ENCODE data around the gene CDK8.

Gene CDK8

DNA sequence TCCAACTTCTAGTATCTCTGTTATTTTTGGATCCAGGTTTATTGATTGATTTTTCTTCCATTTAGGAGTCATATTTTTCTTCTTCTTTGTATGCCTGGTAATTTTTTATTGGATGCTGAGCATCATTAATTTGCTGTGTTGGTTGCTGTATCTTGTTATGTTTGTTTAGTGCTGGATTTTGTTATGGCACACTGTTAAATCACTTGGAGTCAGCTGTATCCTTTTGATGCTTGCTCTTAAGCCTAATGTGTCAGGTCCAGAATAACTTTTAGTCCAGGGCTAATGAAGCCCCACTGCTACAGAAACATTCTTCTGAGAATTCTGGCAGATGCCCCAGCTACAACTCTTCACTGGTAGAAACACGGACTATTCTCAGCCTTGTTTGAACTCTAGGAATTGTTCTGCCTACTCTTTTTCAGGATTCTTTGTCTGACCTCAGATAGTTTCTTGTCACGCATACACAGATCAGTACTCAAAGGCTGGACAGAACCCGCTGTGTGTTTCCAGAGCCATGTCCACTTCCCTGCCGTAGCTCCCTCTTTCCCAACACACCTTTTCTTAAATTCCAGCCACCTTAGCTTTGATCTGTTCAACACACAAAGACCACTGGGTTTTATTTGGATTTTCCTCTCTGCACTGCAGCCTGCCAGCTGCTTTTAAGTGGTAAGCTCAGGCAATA, 166.5 kb downstream of the CDK8 start:
- H3K79me2 ChIP-seq (ENCODE audit: insufficient read depth, low read length), result no peaks in the 10 kb centered on the region
- TF ChIP-seq, protein P1, sequence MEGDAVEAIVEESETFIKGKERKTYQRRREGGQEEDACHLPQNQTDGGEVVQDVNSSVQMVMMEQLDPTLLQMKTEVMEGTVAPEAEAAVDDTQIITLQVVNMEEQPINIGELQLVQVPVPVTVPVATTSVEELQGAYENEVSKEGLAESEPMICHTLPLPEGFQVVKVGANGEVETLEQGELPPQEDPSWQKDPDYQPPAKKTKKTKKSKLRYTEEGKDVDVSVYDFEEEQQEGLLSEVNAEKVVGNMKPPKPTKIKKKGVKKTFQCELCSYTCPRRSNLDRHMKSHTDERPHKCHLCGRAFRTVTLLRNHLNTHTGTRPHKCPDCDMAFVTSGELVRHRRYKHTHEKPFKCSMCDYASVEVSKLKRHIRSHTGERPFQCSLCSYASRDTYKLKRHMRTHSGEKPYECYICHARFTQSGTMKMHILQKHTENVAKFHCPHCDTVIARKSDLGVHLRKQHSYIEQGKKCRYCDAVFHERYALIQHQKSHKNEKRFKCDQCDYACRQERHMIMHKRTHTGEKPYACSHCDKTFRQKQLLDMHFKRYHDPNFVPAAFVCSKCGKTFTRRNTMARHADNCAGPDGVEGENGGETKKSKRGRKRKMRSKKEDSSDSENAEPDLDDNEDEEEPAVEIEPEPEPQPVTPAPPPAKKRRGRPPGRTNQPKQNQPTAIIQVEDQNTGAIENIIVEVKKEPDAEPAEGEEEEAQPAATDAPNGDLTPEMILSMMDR (IDR thresholded peaks at IDR 0.05; ENCODE audit: low read length), result no peak
- TF ChIP-seq EZH2 (IDR thresholded peaks at IDR 0.05; ENCODE audit: borderline replicate concordance, low read length), result no peak
- no peaks in the 10 kb centered on the region for H3F3A ChIP-seq (ENCODE audit: insufficient read depth, low read length)
- no peaks in the 10 kb centered on the region for H4K20me1 ChIP-seq (ENCODE audit: insufficient read depth, low read length)
- H3K4me3 ChIP-seq (ENCODE audit: low read depth, low read length, poor library complexity, severe bottlenecking), result no peak overlapping the region
- no peaks in the 10 kb centered on the region for H3K27me3 ChIP-seq (ENCODE audit: insufficient read depth, low read length)
- no peak overlapping the region for H3K9ac ChIP-seq (ENCODE audit: low read length)
- H3K9me2 ChIP-seq (ENCODE audit: low read depth, low read length), result no peaks in the 10 kb centered on the region
- no peak overlapping the region for H3K27ac ChIP-seq (ENCODE audit: low read depth, low read length, poor library complexity, severe bottlenecking)
- H3K4me2 ChIP-seq (ENCODE audit: low read length), result no peak overlapping the region
- no peaks in the 10 kb centered on the region for H3K36me3 ChIP-seq (ENCODE audit: insufficient read depth, low read length)
- no peaks in the 10 kb centered on the region for H3K4me1 ChIP-seq (ENCODE audit: insufficient read depth, low read length, severe bottlenecking)
- H3K9me3 ChIP-seq (ENCODE audit: low read length), result no peaks in the 10 kb centered on the region
- H2AFZ ChIP-seq (ENCODE audit: low read length), result no peak overlapping the region

GRCh38 chr13:26422036-26422435, 168.1 kb downstream of the CDK8 start:
- no peak overlapping the region for H3K27ac ChIP-seq (ENCODE audit: low read depth, low read length, poor library complexity, severe bottlenecking)
- no peaks in the 10 kb centered on the region for H3K4me1 ChIP-seq (ENCODE audit: insufficient read depth, low read length, severe bottlenecking)
- no peaks in the 10 kb centered on the region for H4K20me1 ChIP-seq (ENCODE audit: insufficient read depth, low read length)
- H3K9me3 ChIP-seq (ENCODE audit: low read length), result no peaks in the 10 kb centered on the region
- H3K79me2 ChIP-seq (ENCODE audit: insufficient read depth, low read length), result no peaks in the 10 kb centered on the region
- H2AFZ ChIP-seq (ENCODE audit: low read length), result no peak overlapping the region
- H3K9me2 ChIP-seq (ENCODE audit: low read depth, low read length), result no peaks in the 10 kb centered on the region
- H3F3A ChIP-seq (ENCODE audit: insufficient read depth, low read length), result no peaks in the 10 kb centered on the region
- no peak overlapping the region for H3K4me3 ChIP-seq (ENCODE audit: low read depth, low read length, poor library complexity, severe bottlenecking)
- H3K9ac ChIP-seq (ENCODE audit: low read length), result no peak overlapping the region
- TF ChIP-seq EZH2 (IDR thresholded peaks at IDR 0.05; ENCODE audit: borderline replicate concordance, low read length), result no peak
- TF ChIP-seq, protein P1 (IDR thresholded peaks at IDR 0.05; ENCODE audit: low read length), result no peak
- no peak overlapping the region for H3K4me2 ChIP-seq (ENCODE audit: low read length)
- no peaks in the 10 kb centered on the region for H3K36me3 ChIP-seq (ENCODE audit: insufficient read depth, low read length)
- H3K27me3 ChIP-seq (ENCODE audit: insufficient read depth, low read length), result no peaks in the 10 kb centered on the region

- Histone ChIP-seq H3K9ac (ENCODE audit: low read length) (no peak overlapping the region), H3F3A (ENCODE audit: insufficient read depth, low read length) (no peaks in the 10 kb centered on the region), H2AFZ (ENCODE audit: low read length) (no peak overlapping the region), H3K27ac (ENCODE audit: low read depth, low read length, poor library complexity, severe bottlenecking) (no peak overlapping the region), H3K9me2 (ENCODE audit: low read depth, low read length) (no peaks in the 10 kb centered on the region), H3K79me2 (ENCODE audit: insufficient read depth, low read length) (no peaks in the 10 kb centered on the region), H3K9me3 (ENCODE audit: low read length) (no peaks in the 10 kb centered on the region), H4K20me1 (ENCODE audit: insufficient read depth, low read length) (no peaks in the 10 kb centered on the region), H3K27me3 (ENCODE audit: insufficient read depth, low read length) (no peaks in the 10 kb centered on the region), H3K4me1 (ENCODE audit: insufficient read depth, low read length, severe bottlenecking) (no peaks in the 10 kb centered on the region), H3K4me3 (ENCODE audit: low read depth, low read length, poor library complexity, severe bottlenecking) (no peak overlapping the region), H3K4me2 (ENCODE audit: low read length) (no peak overlapping the region), H3K36me3 (ENCODE audit: insufficient read depth, low read length) (no peaks in the 10 kb centered on the region)
- TF ChIP-seq, protein P1 (IDR thresholded peaks at IDR 0.05; ENCODE audit: low read length), result no peak
- TF ChIP-seq EZH2 (IDR thresholded peaks at IDR 0.05; ENCODE audit: borderline replicate concordance, low read length), result no peak
These were observed 169.7 kb downstream of the CDK8 start for GRCh38 chr13:26423629-26424028.
